Measurements from ENCODE around the gene OR10A3. TPM values are rescaled to one million over a fixed set of nuclear protein-coding genes. Genes with fewer than 3 reads are reported as not detected.

OR10A3 gene
- total and polyA plus RNA-seq, 2 experiments from 2014 or later = 0.14 to 0.52 TPM

DNA sequence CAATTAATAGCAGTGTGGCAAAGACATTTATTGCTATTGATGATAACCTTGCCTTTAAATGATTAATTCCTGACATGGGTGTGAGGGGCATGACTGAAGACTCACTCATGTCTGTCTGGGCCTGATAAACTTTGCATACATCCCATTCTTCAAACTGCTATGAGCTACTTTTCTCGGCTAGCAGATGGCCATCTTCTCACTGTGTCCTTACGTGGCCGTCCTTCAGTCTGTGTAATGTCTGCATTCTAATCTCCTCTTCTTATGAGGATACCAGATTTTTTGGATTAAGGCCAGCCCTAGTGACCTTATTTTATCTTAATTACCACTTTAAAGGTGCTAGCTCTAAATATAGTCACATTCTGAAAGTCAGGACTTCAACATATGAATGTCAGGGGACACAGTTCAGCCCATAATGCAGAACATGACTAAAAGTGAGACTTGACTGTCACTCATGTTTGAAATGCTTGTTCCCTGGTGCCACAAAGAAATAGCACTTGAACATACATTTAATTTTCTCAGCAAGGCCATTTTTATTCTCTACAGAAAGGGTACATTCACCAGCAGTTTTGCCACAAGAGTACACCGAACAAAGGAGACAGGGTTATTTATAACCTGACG is 42.7 kb downstream of the OR10A3 start:
- H3K9me3 Mint-ChIP-seq = peaks cover 14% of the 10 kb centered on the region
- ATAC-seq = no peak
- DNase-seq (ENCODE audit: low spot score) = no peak
- Histone ChIP-seq H3K4me2 (no peak overlapping the region), H3K4me1 (ENCODE audit: insufficient read depth) (peaks cover 9% of the 10 kb centered on the region), H2AFZ (no peak overlapping the region), H3K36me3 (ENCODE audit: insufficient read depth) (peaks cover 14% of the 10 kb centered on the region; the same call in 1 of the 2 replicates), H3K4me3 (no peak overlapping the region), H3K27ac (ENCODE audit: low read depth) (no peak overlapping the region), H4K20me1 (replicated peaks; ENCODE audit: insufficient read depth) (no peaks in the 10 kb centered on the region), H3K79me2 (replicated peaks; ENCODE audit: insufficient read depth) (peaks cover under 1% of the 10 kb centered on the region; the same call in 1 of the 2 replicates), H3K27me3 (ENCODE audit: insufficient read depth) (no peaks in the 10 kb centered on the region), H3K9me2 (ENCODE audit: insufficient read depth) (no peaks in the 10 kb centered on the region), H3F3A (replicated peaks; ENCODE audit: low read depth) (no peaks in the 10 kb centered on the region)
- peaks cover 10% of the 10 kb centered on the region for H3K4me1 Mint-ChIP-seq
- TF ChIP-seq ZNF114 (CRISPR knock-in tag; IDR thresholded peaks at IDR 0.05) = no peak
- no peak for TF ChIP-seq NANOG (IDR thresholded peaks at IDR 0.05; ENCODE audit: borderline replicate concordance)
- TF ChIP-seq CREB1 (CRISPR knock-in tag; IDR thresholded peaks at IDR 0.05; ENCODE audit: low read depth) = no peak
- no peak for TF ChIP-seq EZH2phosphoT487 (IDR thresholded peaks at IDR 0.05; ENCODE audit: unreplicated experiment)
- no peak for TF ChIP-seq JUNB (IDR thresholded peaks at IDR 0.05; ENCODE audit: unreplicated experiment)
- TF ChIP-seq, protein P1, sequence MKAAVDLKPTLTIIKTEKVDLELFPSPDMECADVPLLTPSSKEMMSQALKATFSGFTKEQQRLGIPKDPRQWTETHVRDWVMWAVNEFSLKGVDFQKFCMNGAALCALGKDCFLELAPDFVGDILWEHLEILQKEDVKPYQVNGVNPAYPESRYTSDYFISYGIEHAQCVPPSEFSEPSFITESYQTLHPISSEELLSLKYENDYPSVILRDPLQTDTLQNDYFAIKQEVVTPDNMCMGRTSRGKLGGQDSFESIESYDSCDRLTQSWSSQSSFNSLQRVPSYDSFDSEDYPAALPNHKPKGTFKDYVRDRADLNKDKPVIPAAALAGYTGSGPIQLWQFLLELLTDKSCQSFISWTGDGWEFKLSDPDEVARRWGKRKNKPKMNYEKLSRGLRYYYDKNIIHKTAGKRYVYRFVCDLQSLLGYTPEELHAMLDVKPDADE (IDR thresholded peaks at IDR 0.05) = no peak
- no peak for TF ChIP-seq EZH2 (IDR thresholded peaks at IDR 0.05; ENCODE audit: low read depth, unreplicated experiment)
- no peak for TF ChIP-seq POLR2AphosphoS5 (IDR thresholded peaks at IDR 0.05; ENCODE audit: low read depth)
- TF ChIP-seq, protein P2, sequence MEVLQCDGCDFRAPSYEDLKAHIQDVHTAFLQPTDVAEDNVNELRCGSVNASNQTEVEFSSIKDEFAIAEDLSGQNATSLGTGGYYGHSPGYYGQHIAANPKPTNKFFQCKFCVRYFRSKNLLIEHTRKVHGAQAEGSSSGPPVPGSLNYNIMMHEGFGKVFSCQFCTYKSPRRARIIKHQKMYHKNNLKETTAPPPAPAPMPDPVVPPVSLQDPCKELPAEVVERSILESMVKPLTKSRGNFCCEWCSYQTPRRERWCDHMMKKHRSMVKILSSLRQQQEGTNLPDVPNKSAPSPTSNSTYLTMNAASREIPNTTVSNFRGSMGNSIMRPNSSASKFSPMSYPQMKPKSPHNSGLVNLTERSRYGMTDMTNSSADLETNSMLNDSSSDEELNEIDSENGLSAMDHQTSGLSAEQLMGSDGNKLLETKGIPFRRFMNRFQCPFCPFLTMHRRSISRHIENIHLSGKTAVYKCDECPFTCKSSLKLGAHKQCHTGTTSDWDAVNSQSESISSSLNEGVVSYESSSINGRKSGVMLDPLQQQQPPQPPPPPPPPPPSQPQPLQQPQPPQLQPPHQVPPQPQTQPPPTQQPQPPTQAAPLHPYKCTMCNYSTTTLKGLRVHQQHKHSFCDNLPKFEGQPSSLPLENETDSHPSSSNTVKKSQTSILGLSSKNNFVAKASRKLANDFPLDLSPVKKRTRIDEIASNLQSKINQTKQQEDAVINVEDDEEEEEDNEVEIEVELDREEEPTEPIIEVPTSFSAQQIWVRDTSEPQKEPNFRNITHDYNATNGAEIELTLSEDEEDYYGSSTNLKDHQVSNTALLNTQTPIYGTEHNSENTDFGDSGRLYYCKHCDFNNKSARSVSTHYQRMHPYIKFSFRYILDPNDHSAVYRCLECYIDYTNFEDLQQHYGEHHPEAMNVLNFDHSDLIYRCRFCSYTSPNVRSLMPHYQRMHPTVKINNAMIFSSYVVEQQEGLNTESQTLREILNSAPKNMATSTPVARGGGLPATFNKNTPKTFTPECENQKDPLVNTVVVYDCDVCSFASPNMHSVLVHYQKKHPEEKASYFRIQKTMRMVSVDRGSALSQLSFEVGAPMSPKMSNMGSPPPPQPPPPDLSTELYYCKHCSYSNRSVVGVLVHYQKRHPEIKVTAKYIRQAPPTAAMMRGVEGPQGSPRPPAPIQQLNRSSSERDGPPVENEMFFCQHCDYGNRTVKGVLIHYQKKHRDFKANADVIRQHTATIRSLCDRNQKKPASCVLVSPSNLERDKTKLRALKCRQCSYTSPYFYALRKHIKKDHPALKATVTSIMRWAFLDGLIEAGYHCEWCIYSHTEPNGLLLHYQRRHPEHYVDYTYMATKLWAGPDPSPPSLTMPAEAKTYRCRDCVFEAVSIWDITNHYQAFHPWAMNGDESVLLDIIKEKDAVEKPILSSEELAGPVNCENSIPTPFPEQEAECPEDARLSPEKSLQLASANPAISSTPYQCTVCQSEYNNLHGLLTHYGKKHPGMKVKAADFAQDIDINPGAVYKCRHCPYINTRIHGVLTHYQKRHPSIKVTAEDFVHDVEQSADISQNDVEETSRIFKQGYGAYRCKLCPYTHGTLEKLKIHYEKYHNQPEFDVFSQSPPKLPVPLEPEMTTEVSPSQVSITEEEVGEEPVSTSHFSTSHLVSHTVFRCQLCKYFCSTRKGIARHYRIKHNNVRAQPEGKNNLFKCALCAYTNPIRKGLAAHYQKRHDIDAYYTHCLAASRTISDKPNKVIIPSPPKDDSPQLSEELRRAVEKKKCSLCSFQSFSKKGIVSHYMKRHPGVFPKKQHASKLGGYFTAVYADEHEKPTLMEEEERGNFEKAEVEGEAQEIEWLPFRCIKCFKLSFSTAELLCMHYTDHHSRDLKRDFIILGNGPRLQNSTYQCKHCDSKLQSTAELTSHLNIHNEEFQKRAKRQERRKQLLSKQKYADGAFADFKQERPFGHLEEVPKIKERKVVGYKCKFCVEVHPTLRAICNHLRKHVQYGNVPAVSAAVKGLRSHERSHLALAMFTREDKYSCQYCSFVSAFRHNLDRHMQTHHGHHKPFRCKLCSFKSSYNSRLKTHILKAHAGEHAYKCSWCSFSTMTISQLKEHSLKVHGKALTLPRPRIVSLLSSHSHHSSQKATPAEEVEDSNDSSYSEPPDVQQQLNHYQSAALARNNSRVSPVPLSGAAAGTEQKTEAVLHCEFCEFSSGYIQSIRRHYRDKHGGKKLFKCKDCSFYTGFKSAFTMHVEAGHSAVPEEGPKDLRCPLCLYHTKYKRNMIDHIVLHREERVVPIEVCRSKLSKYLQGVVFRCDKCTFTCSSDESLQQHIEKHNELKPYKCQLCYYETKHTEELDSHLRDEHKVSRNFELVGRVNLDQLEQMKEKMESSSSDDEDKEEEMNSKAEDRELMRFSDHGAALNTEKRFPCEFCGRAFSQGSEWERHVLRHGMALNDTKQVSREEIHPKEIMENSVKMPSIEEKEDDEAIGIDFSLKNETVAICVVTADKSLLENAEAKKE (CRISPR knock-in tag; IDR thresholded peaks at IDR 0.05) = no peak
- no peak for TF ChIP-seq ZNF331 (CRISPR knock-in tag; IDR thresholded peaks at IDR 0.05; ENCODE audit: low read depth)
- no peak for TF ChIP-seq STAT1 (IDR thresholded peaks at IDR 0.05; ENCODE audit: unreplicated experiment)
- TF ChIP-seq, protein P3, sequence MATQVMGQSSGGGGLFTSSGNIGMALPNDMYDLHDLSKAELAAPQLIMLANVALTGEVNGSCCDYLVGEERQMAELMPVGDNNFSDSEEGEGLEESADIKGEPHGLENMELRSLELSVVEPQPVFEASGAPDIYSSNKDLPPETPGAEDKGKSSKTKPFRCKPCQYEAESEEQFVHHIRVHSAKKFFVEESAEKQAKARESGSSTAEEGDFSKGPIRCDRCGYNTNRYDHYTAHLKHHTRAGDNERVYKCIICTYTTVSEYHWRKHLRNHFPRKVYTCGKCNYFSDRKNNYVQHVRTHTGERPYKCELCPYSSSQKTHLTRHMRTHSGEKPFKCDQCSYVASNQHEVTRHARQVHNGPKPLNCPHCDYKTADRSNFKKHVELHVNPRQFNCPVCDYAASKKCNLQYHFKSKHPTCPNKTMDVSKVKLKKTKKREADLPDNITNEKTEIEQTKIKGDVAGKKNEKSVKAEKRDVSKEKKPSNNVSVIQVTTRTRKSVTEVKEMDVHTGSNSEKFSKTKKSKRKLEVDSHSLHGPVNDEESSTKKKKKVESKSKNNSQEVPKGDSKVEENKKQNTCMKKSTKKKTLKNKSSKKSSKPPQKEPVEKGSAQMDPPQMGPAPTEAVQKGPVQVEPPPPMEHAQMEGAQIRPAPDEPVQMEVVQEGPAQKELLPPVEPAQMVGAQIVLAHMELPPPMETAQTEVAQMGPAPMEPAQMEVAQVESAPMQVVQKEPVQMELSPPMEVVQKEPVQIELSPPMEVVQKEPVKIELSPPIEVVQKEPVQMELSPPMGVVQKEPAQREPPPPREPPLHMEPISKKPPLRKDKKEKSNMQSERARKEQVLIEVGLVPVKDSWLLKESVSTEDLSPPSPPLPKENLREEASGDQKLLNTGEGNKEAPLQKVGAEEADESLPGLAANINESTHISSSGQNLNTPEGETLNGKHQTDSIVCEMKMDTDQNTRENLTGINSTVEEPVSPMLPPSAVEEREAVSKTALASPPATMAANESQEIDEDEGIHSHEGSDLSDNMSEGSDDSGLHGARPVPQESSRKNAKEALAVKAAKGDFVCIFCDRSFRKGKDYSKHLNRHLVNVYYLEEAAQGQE (IDR thresholded peaks at IDR 0.05; ENCODE audit: unreplicated experiment) = no peak
- TF ChIP-seq, protein P4, sequence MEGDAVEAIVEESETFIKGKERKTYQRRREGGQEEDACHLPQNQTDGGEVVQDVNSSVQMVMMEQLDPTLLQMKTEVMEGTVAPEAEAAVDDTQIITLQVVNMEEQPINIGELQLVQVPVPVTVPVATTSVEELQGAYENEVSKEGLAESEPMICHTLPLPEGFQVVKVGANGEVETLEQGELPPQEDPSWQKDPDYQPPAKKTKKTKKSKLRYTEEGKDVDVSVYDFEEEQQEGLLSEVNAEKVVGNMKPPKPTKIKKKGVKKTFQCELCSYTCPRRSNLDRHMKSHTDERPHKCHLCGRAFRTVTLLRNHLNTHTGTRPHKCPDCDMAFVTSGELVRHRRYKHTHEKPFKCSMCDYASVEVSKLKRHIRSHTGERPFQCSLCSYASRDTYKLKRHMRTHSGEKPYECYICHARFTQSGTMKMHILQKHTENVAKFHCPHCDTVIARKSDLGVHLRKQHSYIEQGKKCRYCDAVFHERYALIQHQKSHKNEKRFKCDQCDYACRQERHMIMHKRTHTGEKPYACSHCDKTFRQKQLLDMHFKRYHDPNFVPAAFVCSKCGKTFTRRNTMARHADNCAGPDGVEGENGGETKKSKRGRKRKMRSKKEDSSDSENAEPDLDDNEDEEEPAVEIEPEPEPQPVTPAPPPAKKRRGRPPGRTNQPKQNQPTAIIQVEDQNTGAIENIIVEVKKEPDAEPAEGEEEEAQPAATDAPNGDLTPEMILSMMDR (conservative IDR thresholded peaks at IDR 0.05; ENCODE audit: low read depth in 2 of 2) = no peak
- no peak overlapping the region for H3K27ac Mint-ChIP-seq
- H3K27me3 Mint-ChIP-seq (ENCODE audit: insufficient read depth, low read depth, poor library complexity) = peaks cover 2% of the 10 kb centered on the region
- H3K4me3 Mint-ChIP-seq = no peak overlapping the region
- H3K36me3 Mint-ChIP-seq (ENCODE audit: low read depth) = peaks cover 19% of the 10 kb centered on the region
